Measurements from ENCODE around the gene WNT5A.
A peak's percentile ranks its signal among the peaks of the same experiment; 100 is the strongest.

The WNT5A gene

GRCh38 chr3:55446850-55447249 is 40.3 kb downstream of the WNT5A start:
- no peak for DNase-seq (ENCODE audit: low read depth)

GRCh38 chr3:55445551-55445950 is 41.6 kb downstream of the WNT5A start:
- DNase-seq (ENCODE audit: low read depth) = no peak

DNA sequence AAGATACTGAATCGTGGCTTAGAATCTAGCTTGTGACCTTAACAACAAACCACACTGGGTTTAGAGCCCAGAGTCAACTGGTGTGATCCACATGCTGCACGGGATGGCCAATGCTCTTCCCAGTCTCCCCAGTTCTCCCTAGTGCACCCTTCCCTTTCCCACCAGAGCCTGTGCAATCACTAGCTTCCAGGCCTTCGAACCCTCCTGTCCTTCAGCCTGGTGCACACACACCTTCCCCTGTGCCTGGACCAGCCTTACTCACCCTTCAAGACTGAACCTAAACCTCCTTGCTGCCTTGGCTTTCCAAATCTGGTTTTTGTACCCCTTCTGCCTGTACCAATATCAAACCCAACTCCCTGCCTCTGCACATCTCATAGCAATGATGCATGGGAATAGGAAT is 43.8 kb downstream of the WNT5A start:
- DNase-seq (ENCODE audit: low read depth) = no peak

- peak; percentile 18 for DNase-seq (ENCODE audit: low read depth)
Measured at GRCh38 chr3:55442861-55443260, 44.2 kb downstream of the WNT5A start.

DNA sequence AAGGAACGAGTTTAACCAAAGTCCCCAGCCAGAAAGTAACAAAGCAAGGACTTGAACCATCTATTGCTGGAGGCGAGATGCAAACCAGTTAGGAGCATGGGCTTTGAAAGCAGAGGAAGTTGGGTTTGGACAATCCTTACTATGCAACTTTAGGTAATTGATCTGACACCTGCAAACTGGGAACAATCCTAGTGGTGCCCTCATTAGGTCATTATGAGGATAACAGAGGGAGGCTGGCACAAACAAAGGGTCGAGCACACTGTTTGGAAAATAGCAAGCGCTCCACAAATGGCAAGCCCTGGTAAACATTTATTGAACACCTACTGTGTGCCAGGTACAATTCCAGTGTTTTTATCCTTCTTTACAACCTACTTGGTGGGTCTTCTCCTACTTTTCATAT is 45.6 kb downstream of the WNT5A start:
- no peak for DNase-seq (ENCODE audit: low read depth)

- DNase-seq (ENCODE audit: low read depth) = peak; percentile 20
Measured at GRCh38 chr3:55440104-55440708, 46.9 kb downstream of the WNT5A start.

DNA sequence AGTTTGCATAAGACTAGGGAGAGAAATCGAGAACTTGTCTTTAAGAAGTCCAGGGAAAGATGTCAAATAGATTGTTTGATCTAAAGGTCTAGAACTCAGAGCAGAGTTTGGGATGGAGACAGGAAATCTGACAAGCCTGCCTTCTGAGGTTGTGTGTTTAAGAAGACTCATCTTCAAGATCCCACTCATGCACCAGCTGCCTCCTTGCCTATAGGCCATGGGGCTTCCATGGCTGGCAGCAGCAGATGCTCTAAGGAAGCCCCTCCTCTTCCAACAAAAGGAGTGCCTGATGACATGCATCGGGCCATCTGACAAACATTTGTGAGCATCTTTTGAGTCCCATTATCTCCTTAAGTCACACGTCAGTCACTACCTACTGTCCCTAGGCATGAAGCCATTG is 47.4 kb downstream of the WNT5A start:
- DNase-seq (ENCODE audit: low read depth) = no peak

- no peak for DNase-seq (ENCODE audit: low read depth)
Measured at GRCh38 chr3:55436644-55437043, 50.5 kb downstream of the WNT5A start.

DNA sequence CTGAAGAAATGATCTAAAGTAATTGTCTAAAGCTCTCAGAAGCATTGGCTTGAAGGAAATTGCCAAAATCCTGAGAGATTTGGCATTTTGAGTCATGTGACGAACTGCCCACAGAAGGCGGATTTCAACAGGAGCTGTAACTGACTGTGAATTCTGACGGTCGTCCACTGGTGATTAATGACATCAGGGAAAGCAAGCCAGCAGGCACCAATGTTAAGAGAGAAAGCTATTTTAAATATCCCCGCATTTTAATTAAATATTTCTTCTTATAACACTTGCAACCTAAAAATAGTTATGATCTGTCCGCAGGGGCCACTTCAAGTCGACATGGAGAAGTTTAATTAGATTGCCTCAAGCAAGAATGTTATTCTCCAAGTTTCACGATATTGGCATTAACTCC is 51.6 kb downstream of the WNT5A start:
- no peak for DNase-seq (ENCODE audit: low read depth)

- DNase-seq (ENCODE audit: low read depth) = peak; percentile 48
Measured at GRCh38 chr3:55434789-55435188, 52.3 kb downstream of the WNT5A start.

DNA sequence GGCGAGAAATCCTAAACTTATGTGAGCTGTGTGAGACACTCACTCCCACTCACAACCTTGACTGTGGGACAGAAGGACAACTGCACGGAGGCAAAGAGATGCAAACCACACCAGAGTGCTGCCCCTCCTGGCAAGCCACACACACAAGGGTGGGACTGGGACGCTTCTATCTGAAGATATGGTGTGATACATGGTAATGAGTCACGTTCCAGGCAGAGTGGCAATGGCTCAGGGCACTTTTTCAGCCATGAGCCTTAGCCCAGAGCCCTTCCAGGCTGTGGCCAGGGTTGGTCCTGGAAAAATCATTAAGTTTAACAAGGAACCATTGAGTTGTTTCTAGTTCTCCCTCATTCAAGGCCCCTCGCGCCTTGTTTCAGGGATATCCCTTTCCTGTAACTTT is 56.1 kb downstream of the WNT5A start:
- DNase-seq (ENCODE audit: low read depth) = no peak

- DNase-seq (ENCODE audit: low read depth) = no peak
Measured at GRCh38 chr3:55427739-55428138, 59.4 kb downstream of the WNT5A start.

GRCh38 chr3:55426486-55426885 is 60.6 kb downstream of the WNT5A start:
- no peak for DNase-seq (ENCODE audit: low read depth)

GRCh38 chr3:55423782-55424181 is 63.3 kb downstream of the WNT5A start:
- DNase-seq (ENCODE audit: low read depth) = no peak

GRCh38 chr3:55417211-55417610 is 69.9 kb downstream of the WNT5A start:
- DNase-seq (ENCODE audit: low read depth) = no peak

DNA sequence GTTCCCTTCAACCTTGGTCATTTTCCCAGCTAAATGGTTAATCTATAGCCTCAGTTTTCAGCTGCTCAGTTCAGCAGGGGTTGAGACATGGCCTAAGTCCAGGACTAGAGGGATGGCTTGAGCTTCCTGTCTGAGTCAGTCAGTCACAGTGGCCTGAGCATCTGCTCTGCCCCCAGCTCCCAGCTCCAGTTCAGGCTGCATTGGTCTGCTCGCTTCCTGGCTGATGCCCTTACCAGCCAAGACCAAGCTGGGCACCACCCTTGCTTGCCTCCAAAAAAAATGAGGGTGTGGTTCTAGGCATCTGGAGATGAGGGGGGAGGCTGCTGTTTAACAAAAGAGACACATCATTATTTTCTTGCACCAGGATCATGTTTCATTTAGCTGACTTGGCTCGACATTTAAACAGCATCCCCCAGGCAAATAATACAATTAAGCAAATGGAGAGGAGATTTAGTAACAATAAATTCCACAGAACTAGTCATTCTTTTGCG is 70.7 kb downstream of the WNT5A start:
- DNase-seq (ENCODE audit: low read depth) = peak; percentile 83

Measured in iris pigment epithelial cell (primary cell).